Measurements from ENCODE around the gene VWA5B1.

DNA sequence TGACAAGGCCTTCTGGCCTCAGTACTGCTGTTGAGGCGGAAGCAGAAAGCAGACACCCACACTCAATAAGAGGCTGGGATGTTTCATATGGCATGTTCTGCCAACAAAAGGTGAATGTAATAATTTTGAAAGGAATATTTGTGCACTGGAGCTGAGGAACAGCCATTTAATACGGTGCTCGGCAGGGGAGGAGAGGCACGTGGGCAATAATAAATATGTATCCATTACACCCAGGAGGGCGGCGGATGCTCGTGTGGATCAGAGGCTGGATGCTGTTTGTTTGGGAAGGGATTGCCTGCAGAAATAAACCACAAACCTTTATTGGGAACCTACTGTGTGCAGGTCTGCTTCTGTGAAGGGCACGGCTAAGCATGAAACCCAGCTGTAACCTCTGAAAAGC, 92.0 kb downstream of the VWA5B1 start:
- TF ChIP-seq CTCF (conservative IDR thresholded peaks at IDR 0.05; ENCODE audit: low read depth in 2 of 2) (no peak), EZH2 (IDR thresholded peaks at IDR 0.05; ENCODE audit: low read depth, unreplicated experiment) (no peak), REST (IDR thresholded peaks at IDR 0.05; ENCODE audit: unreplicated experiment) (no peak), EZH2phosphoT487 (IDR thresholded peaks at IDR 0.05; ENCODE audit: unreplicated experiment) (no peak), JUNB (IDR thresholded peaks at IDR 0.05; ENCODE audit: unreplicated experiment) (no peak), POLR2AphosphoS5 (IDR thresholded peaks at IDR 0.05; ENCODE audit: low read depth) (no peak), NANOG (IDR thresholded peaks at IDR 0.05; ENCODE audit: borderline replicate concordance) (no peak), CREB1 (CRISPR knock-in tag; IDR thresholded peaks at IDR 0.05; ENCODE audit: low read depth) (no peak)

Data from GM23338 (cell line).